GM18505 (cell line): Measurements from ENCODE around the gene CLMN.

Experiments used
- ATAC-seq: cut with Tn5 transposase; IDR thresholded peaks from one replicate; pipeline ENCODE4 v1.9.1; 2021; ENCODE audit not compliant: unreplicated experiment
- POLR2A ChIP-seq: IDR thresholded peaks from 4 replicates; pipeline ENCODE4 v1.6.1; 2011; ENCODE audit warnings: borderline replicate concordance; ENCODE audit not compliant: insufficient read depth, insufficient read length; ENCODE audit errors: extremely low read depth

CLMN gene

DNA sequence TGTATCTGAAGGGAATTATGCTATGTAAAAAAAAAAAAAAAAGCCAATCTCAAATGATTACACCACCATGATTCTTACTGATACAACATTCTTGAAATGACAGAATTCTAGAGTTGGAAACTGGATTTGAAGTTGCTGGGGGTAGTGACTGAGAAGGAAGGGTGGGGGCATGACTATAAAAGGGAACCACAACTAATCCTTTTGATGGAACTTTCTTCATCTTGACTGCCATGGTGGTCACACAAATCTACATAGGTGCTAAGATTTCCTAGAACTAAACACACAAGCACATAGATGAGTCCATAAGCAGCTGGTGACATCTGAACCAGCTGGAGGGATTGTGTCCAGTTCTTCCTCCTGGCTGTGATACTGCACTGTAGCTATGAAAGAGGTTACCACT, 51.4 kb downstream of the CLMN start:
- no peak for ATAC-seq
- no peak for TF ChIP-seq POLR2A

DNA sequence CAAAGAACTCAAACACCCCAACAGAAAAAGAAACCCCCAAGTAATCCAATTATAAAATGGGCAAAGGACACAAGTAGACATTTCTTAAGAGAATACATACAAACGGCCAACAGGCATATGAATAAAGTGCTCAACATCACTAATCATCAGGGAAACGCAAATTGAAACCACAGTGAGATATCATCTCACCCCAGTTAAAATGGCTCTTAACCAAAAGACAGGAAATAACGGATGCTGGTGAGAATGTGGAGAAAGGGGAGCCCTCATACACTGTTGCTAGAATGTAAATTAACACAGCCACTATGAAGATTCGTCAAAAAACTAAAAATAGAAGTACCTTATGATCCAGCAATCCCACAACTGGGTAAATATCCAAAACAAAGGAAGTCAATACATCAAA, 52.4 kb downstream of the CLMN start:
- no peak for ATAC-seq
- TF ChIP-seq POLR2A, result no peak

DNA sequence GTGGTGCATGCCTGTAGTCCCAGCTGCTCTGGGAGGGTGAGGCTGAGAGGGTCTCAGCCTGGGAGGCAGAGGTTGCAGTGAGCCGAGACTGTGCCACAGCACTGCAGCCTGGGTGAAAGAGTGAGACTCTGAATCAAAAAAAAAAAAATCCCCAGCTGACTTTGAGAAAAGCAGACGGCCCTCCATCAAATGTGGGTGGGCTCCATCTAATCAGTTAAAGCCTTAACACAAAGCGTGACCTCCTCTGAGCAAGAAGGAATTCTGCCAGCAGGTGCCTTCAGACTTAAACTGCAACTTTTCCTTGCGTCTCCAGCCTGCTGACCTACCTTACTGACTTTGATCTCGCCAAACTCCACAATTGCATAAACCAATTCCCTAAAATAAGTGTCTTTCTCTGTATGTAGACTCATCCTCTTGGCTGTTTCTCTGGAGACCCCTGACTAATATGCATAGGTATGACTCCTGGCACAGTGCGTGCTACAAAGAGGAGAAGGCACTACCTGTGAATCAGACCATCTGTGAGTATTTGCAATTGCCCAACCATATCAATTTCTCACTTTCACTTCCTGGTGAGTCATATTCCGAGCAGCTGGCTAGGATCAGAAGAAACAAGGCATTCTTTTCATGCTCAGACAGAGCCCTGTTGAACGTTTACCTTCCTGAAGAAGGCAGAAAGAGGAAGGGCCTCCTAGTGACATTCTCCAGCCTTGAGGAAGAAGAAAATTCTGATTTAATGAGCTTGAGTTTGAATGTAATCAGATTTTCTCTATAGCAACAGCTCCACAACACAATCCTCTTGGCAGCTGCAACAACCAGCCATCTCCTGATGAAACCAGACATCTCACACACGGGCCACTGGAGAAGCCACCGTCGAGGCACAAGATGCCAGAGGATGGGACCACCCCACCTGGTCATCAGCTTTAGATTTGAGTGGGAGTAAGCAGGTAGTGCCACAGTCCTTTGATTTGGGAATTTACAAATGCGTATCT, 54.3 kb downstream of the CLMN start:
- TF ChIP-seq POLR2A, result no peak
- ATAC-seq, result peak; percentile 89

DNA sequence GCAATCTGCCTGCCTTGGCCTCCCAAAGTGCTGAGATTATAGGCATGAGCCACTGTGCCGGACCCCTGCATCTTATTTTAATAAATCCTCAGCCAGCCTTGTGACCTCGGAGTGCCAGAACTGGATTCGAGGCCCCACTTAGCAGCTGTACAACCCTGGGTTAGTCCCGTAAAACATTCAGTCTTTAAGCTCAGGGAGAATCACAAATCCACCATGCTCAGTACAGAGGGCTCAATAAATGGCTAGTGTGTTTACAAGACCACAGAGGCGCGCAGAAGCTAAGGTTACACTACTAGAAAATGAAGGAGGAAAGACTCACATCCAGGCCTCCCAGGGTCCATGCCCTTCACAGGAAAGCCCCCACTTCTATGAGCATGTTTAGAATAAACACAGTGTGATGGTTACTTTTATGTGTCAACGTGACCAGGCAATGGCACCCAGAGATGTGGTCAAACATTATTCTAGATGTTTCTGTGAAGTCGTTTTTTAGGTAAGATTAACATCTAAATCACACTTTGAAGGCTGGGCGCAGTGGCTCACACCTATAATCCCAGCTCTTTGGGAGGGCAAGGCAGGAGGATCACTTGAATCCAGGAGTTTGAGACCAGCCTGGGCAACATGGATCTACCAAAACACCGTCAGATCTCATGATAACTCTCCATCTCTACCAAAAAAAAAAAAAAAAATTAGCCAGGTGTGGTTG, 55.3 kb downstream of the CLMN start:
- no peak for TF ChIP-seq POLR2A
- ATAC-seq, result no peak

DNA sequence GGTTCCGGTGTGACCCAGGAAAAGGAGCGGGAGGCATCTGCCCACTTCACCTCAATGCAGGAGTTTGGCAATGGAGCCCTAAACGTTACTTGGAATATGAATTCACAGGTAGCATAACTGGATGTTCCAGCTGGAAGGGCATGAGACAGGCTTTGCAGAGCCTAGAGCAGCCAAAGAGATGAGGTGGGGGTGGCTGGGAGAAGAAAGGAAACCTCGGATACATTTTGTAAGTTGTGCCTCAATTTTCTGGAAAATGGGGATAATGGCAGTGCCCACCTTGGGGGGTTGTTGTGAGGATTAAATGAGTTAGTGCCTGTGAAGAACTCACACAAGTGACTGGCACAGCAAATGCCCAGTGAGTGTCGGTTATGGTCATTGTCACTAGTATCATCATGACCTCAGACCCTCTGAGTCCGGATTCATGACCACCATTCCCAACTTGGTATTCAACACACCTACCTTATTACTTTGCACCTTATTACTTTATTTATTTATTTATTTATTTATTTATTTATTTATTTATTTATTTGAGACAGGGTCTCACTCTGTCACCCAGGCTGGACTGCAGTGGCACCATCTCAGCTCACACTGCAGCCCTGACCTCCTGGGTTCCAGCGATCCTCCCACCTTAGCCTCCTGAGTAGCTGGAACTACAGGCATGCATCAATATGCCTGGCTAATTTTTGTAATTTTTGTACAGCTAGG, 56.0 kb downstream of the CLMN start:
- no peak for TF ChIP-seq POLR2A
- no peak for ATAC-seq

DNA sequence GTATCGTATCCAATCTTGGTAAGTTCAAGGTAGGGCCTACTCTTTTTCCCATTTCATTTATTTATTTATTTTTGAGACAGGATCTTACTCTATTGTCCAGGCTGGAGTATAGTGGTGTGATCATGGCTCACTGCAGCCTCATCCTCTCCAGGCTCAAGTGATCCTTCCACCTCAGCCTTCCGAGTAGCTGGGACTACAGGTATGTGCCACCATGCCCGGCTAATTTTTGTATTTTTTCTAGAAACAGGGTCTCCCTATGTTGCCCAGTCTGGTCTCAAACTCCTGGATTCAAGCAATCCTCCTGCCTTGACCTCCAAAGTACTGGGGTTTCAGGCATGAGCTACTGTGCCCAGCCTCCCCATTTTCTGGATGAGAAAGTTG, 57.2 kb downstream of the CLMN start:
- no peak for TF ChIP-seq POLR2A
- no peak for ATAC-seq

DNA sequence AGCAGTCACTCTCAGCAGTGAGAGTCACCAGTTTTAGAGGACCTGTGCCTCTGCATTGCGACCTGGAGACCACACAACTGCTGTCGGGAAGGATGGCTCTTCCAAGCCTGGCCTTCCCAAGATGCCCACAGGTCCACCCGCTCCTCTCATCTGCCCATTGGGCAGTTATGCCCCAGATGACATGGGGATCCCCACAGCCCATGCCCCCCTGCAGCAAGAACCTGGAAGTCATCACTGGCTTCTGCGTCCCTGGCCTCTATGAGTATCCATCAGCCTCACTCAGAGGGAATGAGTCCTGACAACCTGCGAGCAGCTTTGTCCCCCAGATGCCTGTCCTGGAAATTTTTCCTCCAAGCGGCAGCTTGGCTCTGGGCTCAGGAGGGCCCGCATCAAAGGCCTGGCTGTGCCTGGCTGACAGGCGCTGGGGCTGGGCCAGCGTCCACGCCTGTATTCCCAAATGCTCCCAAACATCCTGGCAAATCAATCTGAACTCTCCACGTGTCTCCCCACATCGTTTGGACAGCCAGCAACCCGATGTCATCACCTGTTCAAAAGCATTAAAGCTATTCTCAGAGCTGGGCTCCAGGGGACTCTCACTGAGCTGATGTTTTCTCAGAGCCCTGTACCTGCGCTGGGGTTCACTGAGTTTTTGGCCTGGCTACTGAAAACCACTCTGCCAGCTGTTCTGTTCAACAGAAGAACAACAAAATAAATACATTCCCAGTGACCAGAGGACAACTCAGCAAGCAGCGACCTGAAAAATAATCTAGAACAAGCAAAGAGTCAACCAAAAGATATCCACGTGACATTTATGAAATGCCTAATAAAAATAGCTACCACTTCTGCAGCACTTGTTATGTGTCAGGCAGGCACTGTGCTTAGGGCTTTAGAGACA, 57.8 kb downstream of the CLMN start:
- TF ChIP-seq POLR2A, result no peak
- no peak for ATAC-seq

DNA sequence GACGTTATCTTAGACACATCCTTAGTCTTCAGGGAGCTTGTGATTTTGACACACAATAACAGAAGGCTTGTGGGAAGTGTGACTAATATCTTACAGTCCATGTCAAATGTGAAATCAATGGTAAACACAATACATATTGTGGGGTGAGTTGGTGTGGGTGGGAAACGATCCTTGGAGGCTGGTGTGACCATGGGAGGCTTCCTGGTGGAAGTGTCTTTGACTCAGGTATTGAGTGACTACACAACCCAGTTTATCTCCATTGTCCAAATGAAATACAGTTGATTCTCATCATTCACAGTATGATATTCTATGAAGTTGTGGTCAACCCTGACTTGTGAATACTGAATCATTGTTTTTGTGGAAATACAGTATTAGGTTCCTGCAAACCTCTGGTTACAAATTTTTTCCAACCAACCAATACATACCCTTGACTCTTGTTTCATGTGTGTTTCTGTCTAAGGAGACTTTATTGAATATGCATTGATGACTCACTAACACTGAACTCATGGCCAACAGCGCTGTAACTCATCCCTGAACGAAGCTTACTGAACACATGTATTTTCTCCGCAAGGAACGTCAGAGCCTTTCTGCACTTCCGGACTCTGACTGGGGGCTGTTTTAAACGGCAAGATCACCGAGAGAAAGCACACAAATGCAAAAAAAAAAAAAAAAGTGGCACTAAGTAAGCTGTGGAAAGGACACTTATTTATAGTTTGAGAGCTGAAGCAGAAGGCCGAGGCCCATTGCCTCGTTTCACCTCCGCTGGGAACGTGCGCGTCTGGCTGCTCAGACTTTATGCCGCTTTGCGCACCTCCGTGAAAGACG, 59.0 kb downstream of the CLMN start:
- no peak for ATAC-seq
- TF ChIP-seq POLR2A, result no peak

DNA sequence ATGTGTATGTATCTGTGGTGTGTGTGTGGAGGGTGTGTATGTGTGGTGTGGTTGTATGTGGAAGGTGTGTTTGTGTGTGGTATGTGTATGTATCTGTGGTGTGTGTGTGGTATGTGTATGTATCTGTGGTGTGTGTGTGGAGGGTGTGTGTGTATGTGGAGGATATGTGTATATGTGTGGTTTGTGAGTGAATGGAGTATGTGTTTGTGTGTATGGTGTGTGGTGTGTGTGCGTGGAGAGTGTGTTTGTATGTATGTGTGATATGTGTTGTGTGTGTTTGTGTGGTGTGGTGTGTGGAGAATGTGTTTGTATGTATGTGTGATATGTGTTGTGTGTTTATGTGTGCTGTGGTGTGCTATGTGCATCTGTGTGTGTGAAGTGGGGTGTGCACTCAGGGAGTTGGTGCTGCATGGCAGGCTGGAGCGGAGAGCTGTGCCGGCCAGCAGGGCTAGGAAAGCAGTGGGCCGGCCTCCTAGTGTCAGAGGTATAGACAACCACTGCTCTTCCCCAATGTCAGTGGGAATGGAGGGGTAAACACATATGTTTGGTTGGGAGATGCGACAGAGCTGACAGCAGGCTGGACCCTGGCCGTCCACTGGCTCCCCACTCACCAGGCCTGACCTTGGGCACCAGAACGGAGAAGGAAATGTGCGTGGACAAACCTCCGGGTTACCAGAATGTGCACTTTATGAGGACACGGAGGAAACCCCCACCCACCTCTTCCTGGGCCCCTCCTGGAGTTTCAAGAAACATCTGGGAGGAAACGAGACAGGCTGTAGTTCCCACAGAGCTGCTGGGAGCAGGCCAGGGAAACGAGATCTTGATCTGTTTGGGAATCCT, 60.7 kb downstream of the CLMN start:
- TF ChIP-seq POLR2A, result no peak
- no peak for ATAC-seq

DNA sequence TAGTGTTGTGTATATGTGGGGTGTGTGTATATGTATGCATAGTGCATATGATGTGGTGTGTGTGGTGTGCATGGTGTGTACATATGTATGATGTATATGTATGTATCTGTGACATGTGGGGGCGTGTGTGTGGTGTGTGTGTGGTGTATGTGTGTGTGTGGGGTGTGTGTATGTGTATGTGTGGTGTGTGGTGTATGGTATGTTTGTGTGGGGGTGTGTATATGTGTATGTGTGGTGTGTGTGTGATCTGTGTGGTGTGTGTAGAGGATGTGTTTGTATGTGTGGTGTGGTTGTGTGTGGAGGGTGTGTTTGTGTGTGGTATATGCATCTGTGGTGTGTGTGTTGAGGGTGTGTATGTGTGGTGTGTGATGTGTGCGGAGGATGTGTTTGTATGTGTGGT, 61.6 kb downstream of the CLMN start:
- ATAC-seq, result no peak
- no peak for TF ChIP-seq POLR2A

DNA sequence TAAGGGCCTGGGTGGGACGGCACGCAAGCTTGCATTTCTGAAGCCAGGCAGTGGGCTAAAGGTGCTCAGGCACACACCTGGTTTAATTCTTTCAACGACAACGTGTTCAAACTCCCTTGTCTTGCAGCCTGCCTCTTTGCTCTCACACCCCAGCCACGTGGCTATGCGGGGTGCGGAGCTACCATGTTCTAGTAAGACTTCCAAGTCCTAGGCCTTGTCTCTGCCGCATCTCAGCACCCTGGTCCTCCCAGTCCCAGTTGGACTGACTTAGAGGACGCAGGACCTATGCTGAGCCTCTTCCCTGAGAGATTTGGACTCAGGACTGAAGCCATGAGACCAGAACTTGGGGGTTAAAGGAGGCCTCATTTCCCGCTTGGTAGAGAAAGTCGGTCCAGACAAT, 62.2 kb downstream of the CLMN start:
- no peak for TF ChIP-seq POLR2A
- no peak for ATAC-seq
